ENCODE data around the gene RHBG. TPM values are rescaled to one million over a fixed set of nuclear protein-coding genes. Genes with fewer than 3 reads are reported as not detected.
A peak's percentile ranks its signal among the peaks of the same experiment; 100 is the strongest.
"Not testable (repeated sequence)": the region's sequence is repeated elsewhere in the genome, so short reads cannot be mapped to it uniquely, and the experiment has no call there.

The RHBG gene
- total and polyA plus RNA-seq, 11 donors = 0.29 TPM; not detected in 10

DNA sequence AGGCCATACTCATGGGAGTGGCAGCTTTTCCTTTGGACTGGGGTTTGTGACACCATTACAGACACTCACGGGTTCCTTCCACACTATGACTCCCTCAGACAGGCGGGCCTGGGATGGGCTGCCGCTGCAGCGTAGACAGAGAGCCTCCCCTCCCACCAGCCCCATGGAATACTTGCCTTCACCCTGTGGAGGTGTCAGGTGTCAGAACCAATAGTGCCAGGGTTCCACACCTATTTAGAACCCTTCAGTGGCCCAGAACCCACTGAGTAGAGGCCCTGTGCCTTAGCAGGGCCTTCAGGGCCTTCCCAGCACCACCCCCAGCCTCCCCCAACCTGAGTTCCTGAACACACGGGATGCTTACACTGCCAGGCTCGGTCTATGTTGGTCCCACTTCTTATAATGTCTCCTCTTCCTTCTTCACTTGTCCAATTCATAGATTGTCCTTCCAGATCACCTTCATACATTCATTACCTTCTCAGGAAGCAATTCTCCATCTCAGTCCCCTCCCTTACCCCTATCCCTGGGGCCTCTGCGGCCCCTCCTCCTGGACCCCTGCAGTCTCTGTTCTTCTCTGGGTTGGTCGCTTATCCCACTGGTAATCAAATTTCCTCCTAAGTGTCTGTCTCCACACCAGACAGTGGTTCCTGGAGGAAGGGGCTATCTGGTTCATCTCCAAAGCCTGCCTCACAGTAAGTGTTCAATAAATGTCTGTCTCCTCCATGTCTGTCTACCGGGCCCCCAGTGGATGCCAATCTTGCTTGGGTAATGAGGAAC, 1.4 kb upstream of the RHBG start:
- Histone ChIP-seq H3K36me3 (no peaks in the 10 kb centered on the region), H3K4me3 (no peak overlapping the region), H3K27me3 (peaks cover 5 to 45% (median 9%) of the 10 kb centered on the region in 9 donors), H3K9me3 (no peaks in the 10 kb centered on the region), H3K27ac (no peak overlapping the region), H3K4me1 (peaks cover 0 to 19% (median 7%) of the 10 kb centered on the region in 12 donors)
- intact Hi-C loops (cut with DNase I) = no loop called here
- WGBS, 4 donors = 71 to 84% (median 75%) methylated on average over 7 to 9 of the region's 9 CpGs
- ATAC-seq (no peak), DNase-seq (no peak)
- TF ChIP-seq POLR2A (IDR thresholded peaks at IDR 0.05) = no peak
- TF ChIP-seq, protein P1, sequence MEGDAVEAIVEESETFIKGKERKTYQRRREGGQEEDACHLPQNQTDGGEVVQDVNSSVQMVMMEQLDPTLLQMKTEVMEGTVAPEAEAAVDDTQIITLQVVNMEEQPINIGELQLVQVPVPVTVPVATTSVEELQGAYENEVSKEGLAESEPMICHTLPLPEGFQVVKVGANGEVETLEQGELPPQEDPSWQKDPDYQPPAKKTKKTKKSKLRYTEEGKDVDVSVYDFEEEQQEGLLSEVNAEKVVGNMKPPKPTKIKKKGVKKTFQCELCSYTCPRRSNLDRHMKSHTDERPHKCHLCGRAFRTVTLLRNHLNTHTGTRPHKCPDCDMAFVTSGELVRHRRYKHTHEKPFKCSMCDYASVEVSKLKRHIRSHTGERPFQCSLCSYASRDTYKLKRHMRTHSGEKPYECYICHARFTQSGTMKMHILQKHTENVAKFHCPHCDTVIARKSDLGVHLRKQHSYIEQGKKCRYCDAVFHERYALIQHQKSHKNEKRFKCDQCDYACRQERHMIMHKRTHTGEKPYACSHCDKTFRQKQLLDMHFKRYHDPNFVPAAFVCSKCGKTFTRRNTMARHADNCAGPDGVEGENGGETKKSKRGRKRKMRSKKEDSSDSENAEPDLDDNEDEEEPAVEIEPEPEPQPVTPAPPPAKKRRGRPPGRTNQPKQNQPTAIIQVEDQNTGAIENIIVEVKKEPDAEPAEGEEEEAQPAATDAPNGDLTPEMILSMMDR (IDR thresholded peaks at IDR 0.05) = no peak

DNA sequence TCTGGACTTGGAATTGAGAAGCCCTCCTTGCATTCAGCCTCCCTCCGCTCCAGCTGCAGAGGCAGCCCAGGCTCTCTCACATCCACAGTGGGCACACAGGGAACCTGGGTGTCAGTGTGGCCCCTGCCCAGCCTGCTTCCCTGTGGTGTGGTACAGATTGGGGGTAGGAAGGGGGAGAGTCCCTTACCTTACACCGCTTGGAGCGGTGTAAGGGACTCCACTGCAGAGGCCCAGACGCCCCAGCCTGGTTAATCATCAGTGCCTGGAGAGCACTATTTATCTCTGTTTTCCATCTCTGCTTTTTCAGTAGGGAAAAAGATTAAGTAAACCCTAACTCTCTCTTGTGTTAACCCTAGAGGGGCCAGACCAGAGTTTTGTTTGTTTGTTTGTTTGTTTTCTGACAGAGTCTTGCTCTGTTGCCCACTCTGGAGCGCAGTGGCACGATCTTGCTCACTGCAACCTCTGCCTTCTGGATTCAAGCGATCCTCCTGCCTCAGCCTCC, 803 bp upstream of the RHBG start:
- 89 to 92% (median 91%) methylated on average over 7 of the region's 7 CpGs for WGBS, 4 donors
- Histone ChIP-seq H3K27me3 (peaks cover 5 to 45% (median 9%) of the 10 kb centered on the region in 9 donors), H3K27ac (no peak overlapping the region), H3K9me3 (no peaks in the 10 kb centered on the region), H3K4me1 (peaks cover 0 to 19% (median 7%) of the 10 kb centered on the region in 12 donors), H3K36me3 (no peaks in the 10 kb centered on the region), H3K4me3 (no peak overlapping the region)
- DNase-seq (no peak), ATAC-seq (no peak)
- TF ChIP-seq, protein P1 (IDR thresholded peaks at IDR 0.05) = no peak
- TF ChIP-seq POLR2A (IDR thresholded peaks at IDR 0.05) = no peak
- intact Hi-C loops (cut with DNase I) = no loop called here

DNA sequence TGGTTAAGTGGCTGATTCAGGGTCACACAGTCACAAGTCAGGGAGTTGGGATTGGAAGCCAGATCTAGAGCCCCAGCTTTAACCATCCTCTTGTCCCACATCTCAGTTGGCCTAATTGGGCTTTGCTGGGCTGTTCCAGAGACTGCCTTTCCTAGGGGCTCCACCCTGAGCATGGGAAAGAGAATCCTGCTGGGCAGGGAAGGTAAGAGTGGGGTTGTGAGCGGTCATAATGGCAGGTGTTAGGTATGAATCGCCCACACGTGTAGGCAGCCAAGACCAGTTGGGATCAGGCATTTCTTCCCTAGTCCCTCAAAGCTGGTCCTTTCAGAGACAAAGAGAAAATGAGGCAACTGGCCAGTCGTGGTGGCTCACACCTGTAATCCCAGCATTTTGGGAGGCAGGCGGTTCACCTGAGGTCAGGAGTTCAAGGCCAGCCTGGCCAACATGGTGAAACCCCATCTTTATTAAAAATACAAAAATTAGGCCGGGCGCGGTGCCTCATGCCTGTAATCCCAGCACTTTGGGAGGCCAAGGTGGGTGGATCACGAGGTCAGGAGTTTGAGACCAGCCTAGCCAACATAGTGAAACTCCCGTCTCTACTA, 775 bp downstream of the RHBG start:
- H3K4me3 ChIP-seq; intact Hi-C loops (cut with DNase I); H3K27ac ChIP-seq; H3K9me3 ChIP-seq; ATAC-seq; H3K36me3 ChIP-seq; DNase-seq: not testable (repeated sequence)
- Histone ChIP-seq H3K4me1 (peaks cover 0 to 19% (median 7%) of the 10 kb centered on the region in 12 donors), H3K27me3 (peaks cover 5 to 39% (median 8%) of the 10 kb centered on the region in 9 donors)
- WGBS, 4 donors = 88 to 93% (median 92%) methylated on average over 10 of the region's 10 CpGs

DNA sequence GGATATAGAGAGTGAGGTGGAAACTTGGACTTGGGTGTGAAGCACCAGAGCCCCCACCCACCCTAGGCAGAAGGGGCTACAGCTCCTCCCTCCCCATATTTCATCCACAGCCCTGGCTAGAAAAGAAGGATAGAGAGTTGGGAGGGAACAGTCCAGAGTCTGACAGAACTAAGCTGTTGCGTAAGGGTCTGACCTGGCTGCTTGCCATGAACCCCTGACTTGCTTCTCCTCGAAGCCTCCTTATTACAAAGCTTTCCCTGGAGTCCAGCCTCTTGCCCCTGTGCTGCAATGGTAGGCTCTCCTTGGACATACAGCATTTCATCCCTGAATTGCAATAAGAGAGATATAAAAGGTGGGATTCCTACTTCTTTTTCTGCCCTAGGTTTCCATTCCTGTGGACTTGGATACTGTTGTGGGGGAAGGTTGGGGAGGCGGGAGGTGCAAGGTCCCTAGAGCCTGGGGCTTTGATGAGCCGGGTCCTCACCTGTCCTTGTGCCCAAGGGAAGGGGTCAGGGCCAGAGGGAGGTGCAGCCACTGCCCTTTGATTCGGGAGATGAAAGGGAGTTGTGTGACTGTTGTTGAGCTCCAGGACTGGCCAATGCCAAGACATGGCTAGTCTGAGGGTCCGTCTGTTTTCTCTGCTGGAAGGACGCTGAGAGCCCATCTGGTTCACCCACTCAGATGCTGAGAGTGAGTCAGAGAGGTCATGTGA, 2.7 kb downstream of the RHBG start:
- DNase-seq = peak in 3 of 5 donors; percentile 27 to 43 (median 35)

More for the DNA sequence above, 2.7 kb downstream of the RHBG start:
- Histone ChIP-seq H3K4me3 (no peak overlapping the region), H3K27me3 (peaks cover 5 to 40% (median 8%) of the 10 kb centered on the region in 9 donors), H3K9me3 (no peaks in the 10 kb centered on the region), H3K27ac (no peak overlapping the region), H3K4me1 (peaks cover 0 to 19% (median 7%) of the 10 kb centered on the region in 12 donors), H3K36me3 (no peaks in the 10 kb centered on the region)
- WGBS, 4 donors = 56 to 68% (median 60%) methylated on average over 7 of the region's 7 CpGs
- no peak for TF ChIP-seq POLR2A (IDR thresholded peaks at IDR 0.05)
- TF ChIP-seq, protein P1 (IDR thresholded peaks at IDR 0.05) = no peak
- no peak for ATAC-seq
- intact Hi-C loops (cut with DNase I) = no loop called here
